ENCODE data around the gene S100A3. TPM values are rescaled to one million over a fixed set of nuclear protein-coding genes. Genes with fewer than 3 reads are reported as not detected.
"Not testable (repeated sequence)": the region's sequence is repeated elsewhere in the genome, so short reads cannot be mapped to it uniquely, and the experiment has no call there.

S100A3 gene
- total and polyA plus RNA-seq, 7 donors = 0.34 to 6.6 (median 1.1) TPM

- Histone ChIP-seq H3K27ac (no peak overlapping the region), H3K4me3 (no peak overlapping the region), H3K4me1 (peaks cover 10% of the 10 kb centered on the region), H3K36me3 (ENCODE audit: insufficient read depth in 1 of 2, low read depth in 1 of 2) (no peaks in the 10 kb centered on the region), H3K9me3 (no peaks in the 10 kb centered on the region), H3K27me3 (ENCODE audit: insufficient read depth in 3 of 3, low read length in 2 of 3) (peaks cover 0 to 7% (median 0%) of the 10 kb centered on the region in 3 donors)
- intact Hi-C loops (cut with DNase I) = loop anchor here in 1 of 2 donors (10.0 kb wide), 1 partner anchor 168 kb away; no protein-coding TSS in a partner anchor
- no peak for TF ChIP-seq CTCF (IDR thresholded peaks at IDR 0.05)
- ATAC-seq = no peak
- WGBS, 3 donors = 63 to 68% (median 65%) methylated on average over 4 of the region's 4 CpGs
- no peak for DNase-seq
Observed at GRCh38 chr1:153577138-153577537, 28.1 kb upstream of the S100A3 start.

GRCh38 chr1:153575497-153575896 lies 26.4 kb upstream of the S100A3 start:
- not testable (repeated sequence) for H3K36me3 ChIP-seq (ENCODE audit: insufficient read depth in 1 of 2, low read depth in 1 of 2); H3K27me3 ChIP-seq (ENCODE audit: insufficient read depth in 3 of 3, low read length in 2 of 3); H3K9me3 ChIP-seq; DNase-seq; ATAC-seq; H3K4me3 ChIP-seq; H3K27ac ChIP-seq
- H3K4me1 ChIP-seq = peaks cover 14% of the 10 kb centered on the region
- 72 to 88% (median 81%) methylated on average over 9 to 10 of the region's 10 CpGs for WGBS, 3 donors
- intact Hi-C loops (cut with DNase I) = loop anchor here in 1 of 2 donors (10.0 kb wide), 1 partner anchor 169 kb away; no protein-coding TSS in a partner anchor

GRCh38 chr1:153575081-153575491 lies 26.0 kb upstream of the S100A3 start:
- peaks cover 14% of the 10 kb centered on the region for H3K4me1 ChIP-seq
- H3K36me3 ChIP-seq (ENCODE audit: insufficient read depth in 1 of 2, low read depth in 1 of 2); H3K9me3 ChIP-seq; H3K4me3 ChIP-seq; H3K27ac ChIP-seq; H3K27me3 ChIP-seq (ENCODE audit: insufficient read depth in 3 of 3, low read length in 2 of 3); DNase-seq; ATAC-seq: not testable (repeated sequence)
- intact Hi-C loops (cut with DNase I) = loop anchor here in 1 of 2 donors (10.0 kb wide), 1 partner anchor 170 kb away; no protein-coding TSS in a partner anchor
- WGBS, 3 donors = 93 to 96% (median 96%) methylated on average over 20 to 35 of the region's 35 CpGs

GRCh38 chr1:153573351-153573750 lies 24.3 kb upstream of the S100A3 start:
- Histone ChIP-seq H3K27me3 (ENCODE audit: insufficient read depth in 3 of 3, low read length in 2 of 3) (peaks cover 0 to 7% (median 0%) of the 10 kb centered on the region in 3 donors), H3K27ac (peak overlapping the region; percentile 75), H3K36me3 (ENCODE audit: insufficient read depth in 1 of 2, low read depth in 1 of 2) (no peaks in the 10 kb centered on the region), H3K4me3 (no peak overlapping the region), H3K9me3 (no peaks in the 10 kb centered on the region), H3K4me1 (peaks cover 16% of the 10 kb centered on the region)
- no peak for ATAC-seq
- 86 to 91% (median 87%) methylated on average over 3 of the region's 3 CpGs for WGBS, 3 donors
- no peak for TF ChIP-seq CTCF (IDR thresholded peaks at IDR 0.05)
- no peak for DNase-seq
- intact Hi-C loops (cut with DNase I) = loop anchor here (2.0 to 10.0 kb wide), 5 partner anchors 43 to 414 kb away; partner anchors contain the start of genes S100A14 (in 2 of the 2), ILF2 (in 1 of the 2) and RAB13 (in 1 of the 2)

GRCh38 chr1:153572569-153573015 lies 23.5 kb upstream of the S100A3 start:
- H3K27me3 ChIP-seq (ENCODE audit: insufficient read depth in 3 of 3, low read length in 2 of 3) = peaks cover 0 to under 1% (median 0%) of the 10 kb centered on the region in 3 donors
- H3K27ac ChIP-seq = peak overlapping the region; percentile 75
- intact Hi-C loops (cut with DNase I) = loop anchor here (1.0 to 10.0 kb wide), 6 partner anchors 44 to 415 kb away; partner anchors contain the start of genes S100A14 (in 2 of the 2), ILF2 (in 1 of the 2), RAB13 (in 1 of the 2) and S100A1 (in 1 of the 2)
- H3K9me3 ChIP-seq = no peaks in the 10 kb centered on the region
- ATAC-seq (peak; percentile 87 to 89 (median 88)), DNase-seq (peak; percentile 82 to 90)
- peaks cover 23% of the 10 kb centered on the region for H3K4me1 ChIP-seq
- H3K36me3 ChIP-seq (ENCODE audit: insufficient read depth in 1 of 2, low read depth in 1 of 2) = no peaks in the 10 kb centered on the region
- H3K4me3 ChIP-seq = no peak overlapping the region
- peak; percentile 90 for TF ChIP-seq CTCF (IDR thresholded peaks at IDR 0.05)
- WGBS, 3 donors = 5 to 13% (median 6%) methylated on average over 3 of the region's 3 CpGs

Data from psoas muscle (tissue), 8 donors.